IPS DF 6.9 (cell line): ENCODE data around the gene VAC14.

ENCODE experiments used
- DNase-seq: peaks from one replicate; pipeline ENCODE4 v3.0.0-alpha.2; 2013; ENCODE audit warnings: low read depth, low spot score
- H3K27ac ChIP-seq: one replicate; pipeline ENCODE4 v1.5.1; 2013; ENCODE audit warnings: low read length, control low read depth
- H3K27me3 ChIP-seq: 2 replicates; pipeline ENCODE4 v1.6.1; 2013; ENCODE audit warnings: mild to moderate bottlenecking, low read length; ENCODE audit not compliant: control insufficient read depth, insufficient read depth
- H3K36me3 ChIP-seq: 2 replicates; pipeline ENCODE4 v1.6.1; 2013; ENCODE audit warnings: low read length; ENCODE audit not compliant: control insufficient read depth, insufficient read depth
- H3K4me1 ChIP-seq: 2 replicates; pipeline ENCODE4 v1.6.1; 2013; ENCODE audit warnings: low read length; ENCODE audit not compliant: control insufficient read depth, insufficient read depth
- H3K4me3 ChIP-seq: 2 replicates; pipeline ENCODE4 v1.5.1; 2013; ENCODE audit warnings: mild to moderate bottlenecking, low read length
- H3K9me3 ChIP-seq: 2 replicates; pipeline ENCODE4 v1.6.1; 2013; ENCODE audit warnings: low read length, inconsistent platforms; ENCODE audit not compliant: control insufficient read depth, insufficient read depth
- WGBS: extraction: QIAGEN DNeasy Blood & Tissue Kit; methylation state at CpG from one replicate; pipeline ENCODE4 v1.1.7; 2013; ENCODE audit warnings: mixed read lengths, missing lambda C conversion rate; ENCODE audit not compliant: insufficient read length, insufficient coverage; 5-methylcytosine and 5-hydroxymethylcytosine counted together

Gene VAC14

GRCh38 chr16:70786020-70786755 is 14.8 kb downstream of the VAC14 start:
- Histone ChIP-seq H3K4me3 (no peak overlapping the region), H3K27me3 (no peaks in the 10 kb centered on the region), H3K36me3 (peaks cover 39% of the 10 kb centered on the region), H3K9me3 (no peaks in the 10 kb centered on the region), H3K27ac (no peak overlapping the region), H3K4me1 (no peaks in the 10 kb centered on the region)
- DNase-seq, result no peak
- WGBS, result no CpG with 5 or more reads among the region's 19 CpGs

- no peak overlapping the region for H3K4me3 ChIP-seq
- no CpG with 5 or more reads among the region's 21 CpGs for WGBS
- DNase-seq, result no peak
- H3K4me1 ChIP-seq, result no peaks in the 10 kb centered on the region
- H3K9me3 ChIP-seq, result no peaks in the 10 kb centered on the region
- H3K27ac ChIP-seq, result no peak overlapping the region
- peaks cover 49% of the 10 kb centered on the region for H3K36me3 ChIP-seq
- no peaks in the 10 kb centered on the region for H3K27me3 ChIP-seq
These were observed 16.0 kb downstream of the VAC14 start for GRCh38 chr16:70784692-70785555.

DNA sequence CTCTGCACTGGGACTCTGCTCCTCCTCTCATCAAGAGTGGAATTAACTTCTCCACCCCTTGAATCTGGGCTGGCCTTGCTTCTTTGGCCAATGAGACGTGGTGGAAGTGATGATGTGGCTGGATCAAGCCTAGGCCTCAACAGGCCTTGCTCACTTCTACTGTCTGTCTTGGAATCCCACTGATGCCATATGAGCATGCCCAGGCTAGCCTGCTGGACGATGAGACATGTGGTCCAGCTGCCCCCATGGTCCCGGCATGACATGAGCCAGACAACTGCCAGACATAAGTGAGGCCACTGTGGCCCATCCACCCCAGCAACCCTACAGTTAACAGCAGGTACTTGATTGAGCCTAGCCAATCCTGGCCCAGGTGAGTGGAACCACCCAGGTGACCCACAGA is 18.7 kb downstream of the VAC14 start:
- WGBS, result no CpG with 5 or more reads among the region's 3 CpGs
- no peaks in the 10 kb centered on the region for H3K27me3 ChIP-seq
- peaks cover 52% of the 10 kb centered on the region for H3K36me3 ChIP-seq
- H3K4me1 ChIP-seq, result no peaks in the 10 kb centered on the region
- H3K27ac ChIP-seq, result no peak overlapping the region
- no peaks in the 10 kb centered on the region for H3K9me3 ChIP-seq
- H3K4me3 ChIP-seq, result no peak overlapping the region
- no peak for DNase-seq

DNA sequence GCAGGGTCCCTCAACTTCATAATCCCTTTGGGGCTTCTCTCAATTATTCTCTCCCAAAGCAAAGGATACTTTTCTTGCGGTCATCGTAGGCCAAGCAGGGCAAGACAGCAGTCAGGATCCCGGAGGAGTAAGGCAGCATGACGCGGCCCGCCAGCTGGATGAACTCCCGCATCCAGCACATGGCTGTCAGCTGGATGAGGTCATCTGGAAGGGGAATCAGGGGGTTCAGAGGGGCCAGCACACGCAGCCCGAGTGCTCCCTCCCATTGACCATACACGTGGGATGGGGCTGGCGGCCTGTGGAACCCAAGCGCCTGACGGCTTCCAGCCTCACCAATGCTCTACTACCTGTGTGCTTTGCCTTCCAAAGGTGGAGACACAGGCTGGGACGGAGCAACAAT is 19.2 kb downstream of the VAC14 start:
- H3K27ac ChIP-seq, result no peak overlapping the region
- H3K27me3 ChIP-seq, result no peaks in the 10 kb centered on the region
- H3K9me3 ChIP-seq, result no peaks in the 10 kb centered on the region
- no peak for DNase-seq
- no peak overlapping the region for H3K4me3 ChIP-seq
- peaks cover 52% of the 10 kb centered on the region for H3K36me3 ChIP-seq
- WGBS, result no CpG with 5 or more reads among the region's 14 CpGs
- H3K4me1 ChIP-seq, result no peaks in the 10 kb centered on the region

DNA sequence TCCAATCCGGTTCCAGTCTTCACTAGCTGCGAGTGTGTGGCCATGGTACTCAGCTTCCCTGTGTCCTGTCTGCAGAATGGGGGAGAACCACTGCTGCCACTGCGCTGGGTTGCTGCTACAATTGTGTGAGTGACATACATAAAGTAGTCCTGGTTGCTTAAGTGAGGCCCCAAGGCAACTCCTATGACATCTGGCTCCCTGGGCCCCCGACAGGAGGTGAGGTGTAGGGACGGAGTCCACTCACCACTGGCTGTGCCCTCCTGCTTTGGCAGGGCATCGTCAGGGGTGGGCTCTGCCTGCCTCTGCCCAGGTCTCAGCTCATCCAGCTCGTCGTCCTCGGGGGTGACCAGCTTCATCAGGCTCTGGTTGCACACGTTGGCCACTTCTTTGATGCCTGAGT is 20.4 kb downstream of the VAC14 start:
- WGBS, result no CpG with 5 or more reads among the region's 10 CpGs
- no peaks in the 10 kb centered on the region for H3K9me3 ChIP-seq

GRCh38 chr16:70779361-70779760 is 21.6 kb downstream of the VAC14 start:
- Histone ChIP-seq H3K4me1 (no peaks in the 10 kb centered on the region), H3K27me3 (no peaks in the 10 kb centered on the region), H3K36me3 (peaks cover 43% of the 10 kb centered on the region), H3K27ac (no peak overlapping the region), H3K4me3 (no peak overlapping the region), H3K9me3 (no peaks in the 10 kb centered on the region)
- no CpG with 5 or more reads among the region's 1 CpG for WGBS
- no peak for DNase-seq

More for the DNA sequence above, 20.4 kb downstream of the VAC14 start:
- H3K4me3 ChIP-seq, result no peak overlapping the region
- no peak overlapping the region for H3K27ac ChIP-seq
- H3K36me3 ChIP-seq, result peaks cover 48% of the 10 kb centered on the region
- no peak for DNase-seq
- H3K4me1 ChIP-seq, result no peaks in the 10 kb centered on the region
- no peaks in the 10 kb centered on the region for H3K27me3 ChIP-seq

GRCh38 chr16:70778901-70779309 is 22.1 kb downstream of the VAC14 start:
- no peaks in the 10 kb centered on the region for H3K27me3 ChIP-seq
- no peaks in the 10 kb centered on the region for H3K9me3 ChIP-seq
- H3K4me3 ChIP-seq, result no peak overlapping the region
- H3K4me1 ChIP-seq, result no peaks in the 10 kb centered on the region
- peaks cover 38% of the 10 kb centered on the region for H3K36me3 ChIP-seq
- no peak overlapping the region for H3K27ac ChIP-seq
- no peak for DNase-seq
- WGBS, result no CpG with 5 or more reads among the region's 8 CpGs

- no peak overlapping the region for H3K27ac ChIP-seq
- DNase-seq, result no peak
- no CpG with 5 or more reads among the region's 8 CpGs for WGBS
- H3K9me3 ChIP-seq, result no peaks in the 10 kb centered on the region
- peaks cover 31% of the 10 kb centered on the region for H3K36me3 ChIP-seq
- no peaks in the 10 kb centered on the region for H3K4me1 ChIP-seq
- no peaks in the 10 kb centered on the region for H3K27me3 ChIP-seq
- no peak overlapping the region for H3K4me3 ChIP-seq
These were observed 23.0 kb downstream of the VAC14 start for GRCh38 chr16:70777973-70778406.

DNA sequence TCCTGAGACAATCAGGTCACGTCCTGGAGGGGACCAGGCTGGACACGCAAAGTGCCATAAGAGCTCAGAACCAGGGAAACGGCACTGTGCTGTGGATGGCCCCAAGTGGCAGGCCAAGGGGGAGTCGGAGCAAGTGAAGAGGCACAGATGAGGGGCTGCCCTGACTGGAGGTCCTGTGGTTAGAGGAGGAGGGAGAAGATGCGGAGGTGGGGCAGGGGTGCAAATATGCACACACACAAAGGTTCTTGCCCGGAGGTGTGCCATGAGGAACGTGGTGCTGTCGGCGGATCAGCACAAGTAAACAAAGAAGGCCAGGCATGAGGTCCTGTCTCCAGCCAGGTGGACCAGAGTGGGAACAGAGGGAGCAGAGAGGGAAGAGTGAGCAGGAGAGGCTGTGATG is 23.5 kb downstream of the VAC14 start:
- no peaks in the 10 kb centered on the region for H3K9me3 ChIP-seq
- no CpG with 5 or more reads among the region's 9 CpGs for WGBS
- no peak for DNase-seq
- no peaks in the 10 kb centered on the region for H3K4me1 ChIP-seq
- H3K27me3 ChIP-seq, result no peaks in the 10 kb centered on the region
- H3K27ac ChIP-seq, result no peak overlapping the region
- H3K4me3 ChIP-seq, result no peak overlapping the region
- H3K36me3 ChIP-seq, result peaks cover 26% of the 10 kb centered on the region

GRCh38 chr16:70775399-70775798 is 25.6 kb downstream of the VAC14 start:
- H3K9me3 ChIP-seq, result no peaks in the 10 kb centered on the region
- H3K27ac ChIP-seq, result no peak overlapping the region
- DNase-seq, result no peak
- H3K4me3 ChIP-seq, result no peak overlapping the region
- H3K36me3 ChIP-seq, result peaks cover 7% of the 10 kb centered on the region; the same call in 1 of the 2 replicates
- no CpG with 5 or more reads among the region's 4 CpGs for WGBS
- H3K27me3 ChIP-seq, result no peaks in the 10 kb centered on the region
- no peaks in the 10 kb centered on the region for H3K4me1 ChIP-seq
